BE2C (cell line): ENCODE measurements around the gene TBL1Y.
"Not testable (repeated sequence)": the region's sequence is repeated elsewhere in the genome, so short reads cannot be mapped to it uniquely, and the experiment has no call there.

Source experiments
- DNase-seq: peaks from one replicate; pipeline ENCODE4 v3.0.0-alpha.2; 2020
- H3K27me3 ChIP-seq: fragments of 250-450 bp; sonication (Bioruptor Pico); 2 replicates; pipeline ENCODE4 v1.5.1; 2020; ENCODE audit warnings: mild to moderate bottlenecking
- H3K36me3 ChIP-seq: fragments of 250-450 bp; sonication (Bioruptor Pico); 2 replicates; pipeline ENCODE4 v1.5.1; 2020; ENCODE audit warnings: mild to moderate bottlenecking
- H3K4me1 ChIP-seq: fragments of 250-450 bp; sonication (Bioruptor Pico); 2 replicates; pipeline ENCODE4 v1.5.1; 2020
- H3K4me3 ChIP-seq: 2 replicates; pipeline ENCODE4 v1.5.1; 2011; ENCODE audit warnings: low read depth, low read length
- H3K9me3 ChIP-seq: fragments of 250-450 bp; sonication (Bioruptor Pico); 2 replicates; pipeline ENCODE4 v1.5.1; 2020
- CTCF ChIP-seq: IDR thresholded peaks from 2 replicates; pipeline ENCODE4 v1.5.1; 2012; ENCODE audit warnings: mild to moderate bottlenecking, low read depth, low read length

The TBL1Y gene

DNA sequence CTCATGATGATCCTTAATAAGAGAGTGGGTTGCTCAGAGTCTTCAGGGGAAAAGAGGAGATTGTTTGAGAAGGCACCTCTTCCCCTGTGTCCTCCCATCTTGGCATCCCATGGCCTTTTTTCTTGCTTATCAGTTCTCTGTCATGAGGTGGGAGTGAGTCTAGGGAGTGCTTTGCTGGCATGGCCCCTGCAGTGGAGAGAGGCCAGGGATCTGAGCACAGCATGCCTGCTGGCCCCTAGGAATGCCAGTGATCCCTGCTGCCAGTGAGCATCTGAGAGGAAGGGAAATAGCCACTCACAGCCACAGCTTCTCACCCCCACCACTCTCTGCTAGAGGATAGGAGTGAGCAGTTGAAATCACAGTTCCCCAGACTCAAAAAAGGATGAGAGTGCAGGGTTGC is 168.2 kb downstream of the TBL1Y start:
- no peaks in the 10 kb centered on the region for H3K36me3 ChIP-seq
- TF ChIP-seq CTCF: no peak
- no peaks in the 10 kb centered on the region for H3K4me1 ChIP-seq
- no peak overlapping the region for H3K4me3 ChIP-seq
- DNase-seq: no peak
- no peaks in the 10 kb centered on the region for H3K27me3 ChIP-seq
- H3K9me3 ChIP-seq: no peaks in the 10 kb centered on the region

DNA sequence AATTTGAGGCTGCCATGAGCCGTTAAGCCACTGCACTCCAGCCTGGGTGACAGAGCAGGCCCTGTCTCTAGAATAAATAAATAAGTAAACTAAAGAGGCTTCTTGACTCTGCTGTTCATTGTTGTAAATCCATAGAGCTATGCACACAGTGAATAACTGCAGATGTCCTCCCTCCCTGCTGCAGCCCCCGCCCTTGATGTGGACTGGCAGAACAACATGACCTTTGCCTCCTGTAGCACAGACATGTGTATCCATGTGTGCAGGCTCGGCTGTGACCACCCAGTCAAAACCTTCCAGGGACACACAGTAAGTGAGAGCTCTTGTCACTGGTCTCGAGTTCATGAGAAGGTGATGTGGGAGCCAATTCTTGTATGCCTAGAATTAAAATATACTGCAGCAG is 170.1 kb downstream of the TBL1Y start:
- H3K36me3 ChIP-seq, H3K9me3 ChIP-seq, DNase-seq, H3K4me1 ChIP-seq, H3K27me3 ChIP-seq, H3K4me3 ChIP-seq: not testable (repeated sequence)

DNA sequence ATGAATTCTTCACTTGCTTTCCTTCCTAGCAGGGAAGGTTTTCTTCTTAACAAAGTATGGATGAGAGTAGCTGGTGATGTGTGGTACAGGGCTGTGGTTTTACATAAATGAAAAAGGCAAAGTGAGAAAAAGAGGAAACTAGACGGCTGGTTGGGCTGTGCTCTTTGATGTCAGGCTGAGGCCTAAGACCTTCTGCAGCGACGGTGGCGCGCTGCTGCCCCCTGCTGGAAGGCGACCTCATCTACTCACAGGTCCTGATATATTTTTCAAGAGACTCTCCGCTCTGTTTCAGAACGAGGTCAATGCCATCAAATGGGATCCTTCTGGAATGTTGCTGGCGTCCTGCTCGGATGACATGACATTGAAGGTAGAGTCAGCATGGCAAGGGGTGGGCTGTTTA is 175.1 kb downstream of the TBL1Y start:
- Histone ChIP-seq H3K4me3 (no peak overlapping the region), H3K27me3 (no peaks in the 10 kb centered on the region), H3K4me1 (no peaks in the 10 kb centered on the region), H3K36me3 (no peaks in the 10 kb centered on the region), H3K9me3 (no peaks in the 10 kb centered on the region)
- no peak for TF ChIP-seq CTCF
- no peak for DNase-seq

- no peak for TF ChIP-seq CTCF
- Histone ChIP-seq H3K4me3 (no peak overlapping the region), H3K27me3 (no peaks in the 10 kb centered on the region), H3K4me1 (no peaks in the 10 kb centered on the region), H3K36me3 (no peaks in the 10 kb centered on the region), H3K9me3 (no peaks in the 10 kb centered on the region)
- no peak for DNase-seq
These were observed 182.3 kb downstream of the TBL1Y start for GRCh38 chrY:7092836-7093235.

- TF ChIP-seq CTCF: no peak
- no peak overlapping the region for H3K4me3 ChIP-seq
- DNase-seq: no peak
- H3K9me3 ChIP-seq: no peaks in the 10 kb centered on the region
- H3K27me3 ChIP-seq: no peaks in the 10 kb centered on the region
- no peaks in the 10 kb centered on the region for H3K4me1 ChIP-seq
- no peaks in the 10 kb centered on the region for H3K36me3 ChIP-seq
These were observed 183.9 kb downstream of the TBL1Y start for GRCh38 chrY:7094365-7094764.

GRCh38 chrY:7097021-7097420 is 186.5 kb downstream of the TBL1Y start:
- Histone ChIP-seq H3K4me3 (no peak overlapping the region), H3K9me3 (no peaks in the 10 kb centered on the region), H3K36me3 (no peaks in the 10 kb centered on the region), H3K27me3 (no peaks in the 10 kb centered on the region), H3K4me1 (no peaks in the 10 kb centered on the region)
- TF ChIP-seq CTCF: no peak
- DNase-seq: no peak

GRCh38 chrY:7099742-7100141 is 189.2 kb downstream of the TBL1Y start:
- Histone ChIP-seq H3K36me3 (no peaks in the 10 kb centered on the region), H3K9me3 (no peaks in the 10 kb centered on the region), H3K27me3 (no peaks in the 10 kb centered on the region), H3K4me3 (no peak overlapping the region), H3K4me1 (no peaks in the 10 kb centered on the region)
- no peak for DNase-seq
- no peak for TF ChIP-seq CTCF
